ENCODE data around the gene JUN. TPM values are rescaled to one million over a fixed set of nuclear protein-coding genes. Genes with fewer than 3 reads are reported as not detected.
A peak's percentile ranks its signal among the peaks of the same experiment; 100 is the strongest.
"Not testable (repeated sequence)": the region's sequence is repeated elsewhere in the genome, so short reads cannot be mapped to it uniquely, and the experiment has no call there.

The JUN gene
- total RNA-seq, 1 donor from 2014 or later: 152 TPM

- DNase-seq (ENCODE audit: low read depth in 2 of 2): peak; percentile 26 to 40
These were observed 25.6 kb upstream of the JUN start for GRCh38 chr1:58809325-58810010.

GRCh38 chr1:58808077-58808476, 24.2 kb upstream of the JUN start:
- DNase-seq (ENCODE audit: low read depth in 2 of 2): no peak

DNA sequence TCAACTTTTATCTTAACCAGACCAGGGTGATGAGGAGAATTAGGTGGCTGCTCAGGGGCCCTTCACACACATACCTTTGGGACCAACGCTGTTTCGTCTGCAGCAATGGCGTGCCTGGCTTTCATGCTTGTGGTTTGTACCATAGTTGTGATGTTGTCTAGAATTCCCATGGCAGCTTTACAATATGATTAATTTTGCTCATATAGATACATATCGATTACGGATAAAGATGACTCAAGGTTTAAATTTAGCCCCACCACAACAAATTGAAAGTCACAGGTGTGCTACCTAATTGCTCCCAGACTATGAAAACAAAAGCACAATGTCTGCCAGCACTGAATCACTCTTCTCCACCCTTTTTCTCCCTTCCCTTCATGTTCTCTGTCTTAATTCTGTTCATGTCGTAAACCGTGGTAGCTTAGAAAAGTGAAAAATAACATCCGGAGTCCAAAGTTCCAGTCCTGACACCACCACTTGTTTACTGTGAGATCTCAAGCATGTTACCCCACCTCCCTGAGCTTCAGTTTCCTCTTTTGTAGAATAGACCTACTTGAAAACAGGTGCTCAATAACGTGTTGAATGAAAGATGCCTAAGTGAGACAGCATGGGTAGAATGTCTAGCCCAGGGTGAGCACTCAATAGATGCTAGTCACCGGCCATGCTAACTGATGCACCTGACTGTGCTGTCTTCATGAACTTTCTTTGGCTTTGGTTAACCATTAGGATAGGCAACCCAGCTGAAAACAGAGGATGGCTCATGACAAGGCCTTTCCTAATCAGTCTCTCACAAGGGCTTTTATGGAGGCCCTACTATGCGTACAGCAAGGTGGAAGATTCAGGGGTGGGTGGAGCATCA, 22.1 kb upstream of the JUN start:
- DNase-seq (ENCODE audit: low read depth in 2 of 2): no peak

GRCh38 chr1:58804853-58805565, 21.2 kb upstream of the JUN start:
- no peak for DNase-seq (ENCODE audit: low read depth in 2 of 2)

- DNase-seq (ENCODE audit: low read depth in 2 of 2): no peak
These were observed 20.0 kb upstream of the JUN start for GRCh38 chr1:58803858-58804257.

- no peak for DNase-seq (ENCODE audit: low read depth in 2 of 2)
These were observed 19.0 kb upstream of the JUN start for GRCh38 chr1:58802640-58803399.

DNA sequence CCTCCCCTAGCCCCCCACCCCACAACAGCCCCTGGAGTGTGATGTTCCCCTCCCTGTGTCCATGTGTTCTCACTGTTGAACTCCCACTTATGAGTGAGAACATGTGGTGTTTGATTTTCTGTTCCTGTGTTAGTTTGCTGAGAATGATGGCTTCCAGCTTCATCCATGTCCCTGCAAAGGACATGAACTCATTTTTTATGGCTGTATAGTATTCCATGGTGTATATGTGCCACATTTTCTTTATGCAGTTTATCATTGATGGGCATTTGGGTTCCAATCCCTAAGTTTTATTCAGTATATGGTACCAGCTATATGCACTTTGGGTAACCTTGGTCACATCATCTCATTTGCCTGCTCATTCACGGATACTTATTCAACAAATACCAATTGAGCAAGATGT, 17.4 kb upstream of the JUN start:
- not testable (repeated sequence) for DNase-seq (ENCODE audit: low read depth in 2 of 2)

DNA sequence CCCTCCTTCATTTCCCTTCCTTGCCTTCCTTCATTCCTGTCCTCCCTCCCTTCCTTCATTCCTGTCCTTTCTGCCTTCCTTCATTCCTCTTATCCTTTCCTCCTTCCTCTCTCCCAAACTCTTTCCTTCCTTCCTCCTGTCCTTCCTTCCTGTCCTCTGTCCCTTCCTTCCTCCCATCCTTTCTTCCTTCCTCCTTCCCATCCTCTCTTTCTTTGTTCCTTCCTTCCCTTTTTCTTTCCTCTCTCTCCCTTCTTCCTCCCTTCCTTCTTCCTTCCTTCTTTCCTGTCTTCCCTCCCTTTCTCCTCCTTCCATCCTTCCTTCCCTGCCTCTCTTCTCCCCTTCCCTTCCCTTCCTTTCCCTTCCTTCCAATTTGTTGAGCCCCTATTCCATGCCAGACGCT, 15.8 kb upstream of the JUN start:
- no peak for DNase-seq (ENCODE audit: low read depth in 2 of 2)

GRCh38 chr1:58798910-58799442, 15.1 kb upstream of the JUN start:
- DNase-seq (ENCODE audit: low read depth in 2 of 2): no peak

DNA sequence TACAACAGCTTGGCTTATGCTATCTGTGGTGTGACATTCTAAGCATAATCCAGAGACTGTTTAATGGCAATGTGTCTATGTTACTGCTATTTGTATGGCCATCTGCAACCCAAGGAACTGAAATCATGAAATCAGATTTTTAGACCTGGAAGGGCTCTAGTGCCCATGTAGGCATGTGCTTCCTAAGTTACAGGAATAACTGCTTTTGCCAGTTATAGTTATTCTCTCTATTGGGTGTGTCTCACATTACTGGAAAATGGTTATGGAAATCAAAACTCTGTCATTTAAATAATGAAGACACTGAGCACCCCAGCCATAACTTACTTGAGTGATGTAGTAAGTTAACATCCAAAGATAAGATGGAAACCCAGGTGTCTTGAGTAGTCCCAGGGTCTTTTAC, 12.6 kb upstream of the JUN start:
- DNase-seq (ENCODE audit: low read depth in 2 of 2): no peak

DNA sequence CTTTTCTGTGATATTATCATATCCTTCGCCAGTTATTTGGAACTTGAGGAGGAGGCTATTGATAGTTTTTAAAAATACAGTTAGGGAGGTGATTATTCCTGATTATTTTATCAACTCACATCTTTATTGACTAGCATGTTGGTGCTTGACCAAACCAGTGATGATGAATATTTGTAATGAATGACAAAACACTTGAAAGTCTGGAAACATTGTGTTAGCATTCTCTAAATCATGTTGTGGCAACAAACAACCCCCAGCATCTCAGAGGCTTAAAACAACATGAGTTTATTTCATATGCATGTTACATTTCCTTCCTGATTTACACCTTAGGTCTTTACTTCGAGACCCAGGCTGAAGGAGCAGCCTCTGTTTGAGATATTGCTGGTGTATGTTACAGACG, 10.7 kb upstream of the JUN start:
- DNase-seq (ENCODE audit: low read depth in 2 of 2): no peak

DNA sequence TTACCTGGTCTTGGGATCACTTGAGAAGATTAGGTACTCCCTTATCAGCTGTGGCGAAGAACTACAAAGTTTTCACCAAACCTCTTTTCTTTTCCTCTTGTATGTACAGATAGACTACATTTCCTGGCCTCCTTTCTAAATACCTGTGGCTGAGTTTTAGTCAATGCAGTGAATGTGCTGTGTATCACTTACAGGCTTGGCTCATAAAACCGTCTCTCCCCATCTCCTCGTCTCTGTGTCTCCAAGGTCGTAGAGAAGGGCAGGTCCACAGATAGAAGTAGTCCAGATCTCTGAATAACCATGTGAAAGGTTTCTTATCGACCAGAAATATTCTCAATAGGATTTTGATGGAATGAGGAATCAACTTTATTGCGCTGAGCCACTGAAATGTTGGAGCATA, 9.0 kb upstream of the JUN start:
- DNase-seq (ENCODE audit: low read depth in 2 of 2): no peak

- no peak for DNase-seq (ENCODE audit: low read depth in 2 of 2)
These were observed 7.3 kb upstream of the JUN start for GRCh38 chr1:58791106-58791505.

GRCh38 chr1:58789996-58790660, 6.3 kb upstream of the JUN start:
- DNase-seq (ENCODE audit: low read depth in 2 of 2): no peak

GRCh38 chr1:58789322-58789856, 5.5 kb upstream of the JUN start:
- no peak for DNase-seq (ENCODE audit: low read depth in 2 of 2)

GRCh38 chr1:58788259-58788658, 4.4 kb upstream of the JUN start:
- DNase-seq (ENCODE audit: low read depth in 2 of 2): no peak

DNA sequence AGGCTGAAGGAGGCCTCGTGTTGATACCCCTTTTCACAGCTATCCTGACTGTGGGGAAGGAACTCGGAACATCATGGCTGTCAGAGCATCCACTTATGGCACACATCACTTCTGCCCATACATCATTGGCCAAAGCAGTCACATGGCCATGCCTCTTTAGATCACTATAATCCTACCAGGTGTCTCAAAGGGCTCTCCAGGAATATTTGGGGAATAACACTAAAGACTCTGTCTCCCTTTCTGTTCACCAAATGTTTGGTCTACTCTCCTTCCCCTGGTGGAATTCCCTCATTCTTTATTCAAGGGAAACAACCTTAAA, 3.0 kb upstream of the JUN start:
- DNase-seq (ENCODE audit: low read depth in 2 of 2): no peak

DNA sequence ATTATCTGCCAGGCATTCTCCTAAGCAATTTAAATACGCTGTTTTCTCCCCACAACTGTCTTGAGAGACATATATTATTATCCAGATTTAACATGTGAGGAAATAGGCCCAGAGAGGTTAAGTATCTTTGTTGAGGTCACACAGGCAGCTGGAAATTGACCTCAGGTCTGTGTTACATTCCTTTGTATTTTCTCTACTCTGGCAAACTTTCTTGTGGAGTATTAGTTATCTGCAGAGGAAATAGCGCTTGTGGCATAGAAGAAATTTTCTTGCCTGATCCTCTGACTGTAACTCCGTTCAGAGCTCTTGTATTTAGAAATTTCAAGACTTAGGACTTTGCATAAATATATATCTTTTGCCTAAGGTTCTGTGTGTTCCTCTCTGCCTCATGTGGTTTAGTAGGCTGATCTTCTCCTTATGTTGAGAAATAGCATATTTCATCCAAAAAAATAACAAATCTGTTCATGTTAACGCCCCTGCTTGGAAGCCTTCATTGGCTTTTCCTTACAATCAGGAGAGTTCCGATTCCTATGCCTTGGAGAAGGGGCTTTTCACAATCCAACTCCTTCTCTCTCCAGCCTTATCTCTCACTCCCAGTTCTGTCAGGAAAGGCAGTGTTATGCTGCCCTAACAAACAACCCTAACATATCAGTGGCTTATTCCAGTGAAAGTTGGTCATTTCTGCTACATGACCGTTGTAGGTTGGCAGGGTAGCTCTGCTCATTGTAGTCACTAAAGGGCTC, 2.5 kb upstream of the JUN start:
- peak in 1 of 2 donors; percentile 26 for DNase-seq (ENCODE audit: low read depth in 2 of 2)

DNA sequence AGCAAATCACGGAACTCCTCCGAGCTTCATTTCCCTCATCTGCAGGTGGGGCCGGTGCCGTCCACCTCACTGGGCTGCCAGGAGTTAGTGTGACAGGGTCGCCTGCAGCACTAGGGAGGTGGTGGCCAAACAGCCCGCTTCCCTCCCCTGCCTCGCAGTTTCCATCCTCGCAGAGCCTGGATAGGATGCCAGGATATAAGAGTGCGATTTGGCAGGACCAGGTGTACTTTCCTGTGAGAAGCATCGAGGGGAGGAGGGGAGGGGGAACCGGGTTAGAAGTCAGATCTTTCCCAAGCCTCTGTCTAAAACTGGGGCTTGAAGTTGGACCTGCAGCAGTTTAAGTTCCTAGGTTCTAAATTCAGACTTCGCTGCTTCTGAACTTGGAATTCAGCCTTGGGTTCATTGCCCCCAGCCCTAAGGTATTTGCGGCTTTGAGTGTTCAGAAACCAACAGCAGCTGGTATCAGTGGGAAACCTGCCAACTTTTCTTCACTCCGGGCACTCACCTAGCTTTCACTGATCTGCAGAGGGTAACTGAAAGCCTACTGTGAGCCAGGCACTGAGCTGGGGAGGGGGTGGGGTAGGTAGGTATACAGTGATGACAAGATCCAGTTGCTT, 1.7 kb upstream of the JUN start:
- DNase-seq (ENCODE audit: low read depth in 2 of 2): peak; percentile 48 to 89

Data from lung microvascular endothelial cell (primary cell).